NCI-H2029 treated with DMSO at 0.1 percent for 48 hours (cell line): Measurements from ENCODE around the gene LRRC74A.

Experiments
- DNase-seq: peaks from one replicate; lab custom pipeline; 2025; lab: John Stamatoyannopoulos, UW

Gene LRRC74A

DNA sequence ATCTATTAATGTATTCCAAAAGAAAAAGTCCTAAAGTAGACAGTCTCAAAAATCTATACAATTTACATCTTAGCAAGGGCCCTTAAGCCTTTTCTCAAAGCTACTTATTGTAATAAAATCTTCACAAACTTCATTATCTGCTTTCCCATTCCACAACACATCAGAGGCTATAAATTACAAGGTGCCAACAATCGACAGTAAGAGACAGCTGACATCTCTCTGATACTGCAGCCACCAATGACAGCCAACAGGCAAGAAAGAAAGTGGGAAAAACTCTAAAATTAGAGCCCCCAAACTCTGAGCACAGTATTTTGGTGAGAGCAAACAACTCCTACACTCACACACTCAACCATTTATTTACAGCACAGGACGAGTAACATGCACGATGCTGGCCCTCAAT is 15.7 kb upstream of the LRRC74A start:
- DNase-seq, result no peak

DNA sequence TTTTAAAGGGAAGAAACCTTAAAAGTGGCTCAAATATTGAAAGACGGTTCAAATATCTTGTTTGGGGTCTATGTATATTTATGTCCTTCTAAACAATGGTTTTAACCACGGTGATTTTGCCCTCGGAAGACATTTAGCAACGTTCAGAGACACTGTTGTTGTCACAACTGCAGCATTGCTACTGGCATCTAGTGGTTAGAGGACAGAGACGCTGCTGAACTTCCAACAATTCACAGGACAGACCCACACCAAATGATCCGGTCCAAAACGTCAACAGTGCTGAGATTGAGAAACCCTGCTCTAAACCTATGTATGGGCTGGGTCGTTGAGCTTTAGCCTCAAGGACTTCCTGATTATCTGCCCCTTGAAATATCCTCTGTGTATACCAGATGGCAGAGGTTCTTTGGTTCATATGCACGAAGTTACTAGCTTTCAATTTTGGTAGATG is 15.2 kb upstream of the LRRC74A start:
- DNase-seq, result no peak

DNA sequence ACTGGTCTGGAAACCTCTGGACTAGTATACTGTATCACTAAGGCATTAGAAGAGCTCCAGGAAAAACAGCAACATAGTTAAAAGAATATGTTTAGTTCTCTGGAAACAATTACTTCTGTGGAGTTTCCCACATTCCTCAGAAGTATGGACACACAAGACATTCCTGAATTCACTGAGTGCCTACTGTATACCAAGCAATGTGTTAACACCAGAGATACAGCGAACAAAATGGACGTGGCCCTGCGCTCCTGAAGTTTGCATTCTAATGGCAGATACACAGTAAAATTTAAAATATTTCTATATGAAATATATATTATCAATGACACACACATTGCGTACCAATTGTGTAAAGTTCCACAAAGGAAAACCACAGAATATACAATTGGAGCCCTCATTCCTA is 14.6 kb upstream of the LRRC74A start:
- DNase-seq, result no peak

DNA sequence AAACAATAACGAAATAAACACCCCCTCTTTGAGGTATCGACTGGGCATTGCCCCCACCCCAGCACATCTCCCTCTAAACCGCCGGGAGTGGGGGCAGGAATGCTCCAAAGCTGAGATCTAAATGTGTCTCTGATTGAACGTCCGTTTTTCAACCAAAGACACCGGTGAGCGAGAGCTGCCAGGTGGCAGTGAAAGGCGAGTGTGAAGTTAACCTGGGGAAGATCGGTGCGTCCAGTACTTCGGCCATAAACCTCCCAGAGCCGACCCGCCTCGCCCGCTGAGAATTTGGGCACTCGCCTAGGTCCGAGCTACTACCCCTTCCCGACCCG is 14.2 kb upstream of the LRRC74A start:
- DNase-seq, result no peak

DNA sequence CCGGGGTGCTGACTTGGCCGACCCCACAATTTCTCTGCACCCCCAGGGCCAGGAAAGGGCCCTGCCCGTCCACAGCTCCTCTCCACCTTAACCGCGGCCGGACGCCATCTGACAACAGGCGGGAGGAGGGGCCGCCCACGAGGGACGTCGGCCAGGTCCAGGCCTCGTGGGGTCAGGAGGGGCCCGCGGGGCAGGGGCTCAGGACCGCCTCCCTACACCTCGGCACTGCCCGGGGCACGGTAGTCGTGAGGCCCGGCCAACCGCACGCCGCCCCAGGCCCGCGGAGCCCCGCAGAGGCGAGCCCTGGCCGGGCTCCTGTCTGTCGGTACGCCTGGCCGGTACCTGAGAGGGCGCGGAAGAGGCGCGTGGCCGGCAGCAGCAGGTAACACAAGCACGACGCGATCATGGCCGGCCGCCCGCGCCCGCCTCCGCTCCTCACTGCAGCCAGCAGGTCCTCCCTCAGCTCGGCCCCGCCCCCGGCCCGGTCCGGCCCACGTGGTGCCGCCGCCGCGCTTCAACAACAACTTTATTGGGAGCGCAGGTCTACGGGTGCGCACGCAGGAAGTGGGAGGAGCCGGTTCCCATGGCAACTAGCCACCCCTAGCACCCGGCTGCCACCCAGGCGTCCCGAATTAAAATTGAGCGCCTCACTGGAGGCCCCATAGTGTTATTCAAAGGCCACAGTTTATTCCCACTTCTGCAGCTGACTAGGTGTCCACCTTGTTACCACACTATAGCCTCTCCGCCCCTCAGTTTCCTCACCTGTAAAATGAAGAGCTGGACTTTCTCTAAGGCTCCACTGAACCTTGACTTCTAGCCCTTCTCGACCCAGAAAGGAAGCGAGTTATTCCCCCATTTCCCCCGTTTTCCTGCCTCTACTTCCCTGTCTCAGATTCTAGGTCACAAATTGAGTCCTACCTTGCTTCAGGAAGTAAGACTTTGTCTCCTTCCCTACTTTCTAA is 13.5 kb upstream of the LRRC74A start, which contains the start of gene ANGEL1:
TSS of gene ANGEL1 (minus strand) at position 461 of the 962 bp plus-strand sequence. CDS start at position 406, 55 bp downstream.
- DNase-seq, result peak; percentile 18

DNA sequence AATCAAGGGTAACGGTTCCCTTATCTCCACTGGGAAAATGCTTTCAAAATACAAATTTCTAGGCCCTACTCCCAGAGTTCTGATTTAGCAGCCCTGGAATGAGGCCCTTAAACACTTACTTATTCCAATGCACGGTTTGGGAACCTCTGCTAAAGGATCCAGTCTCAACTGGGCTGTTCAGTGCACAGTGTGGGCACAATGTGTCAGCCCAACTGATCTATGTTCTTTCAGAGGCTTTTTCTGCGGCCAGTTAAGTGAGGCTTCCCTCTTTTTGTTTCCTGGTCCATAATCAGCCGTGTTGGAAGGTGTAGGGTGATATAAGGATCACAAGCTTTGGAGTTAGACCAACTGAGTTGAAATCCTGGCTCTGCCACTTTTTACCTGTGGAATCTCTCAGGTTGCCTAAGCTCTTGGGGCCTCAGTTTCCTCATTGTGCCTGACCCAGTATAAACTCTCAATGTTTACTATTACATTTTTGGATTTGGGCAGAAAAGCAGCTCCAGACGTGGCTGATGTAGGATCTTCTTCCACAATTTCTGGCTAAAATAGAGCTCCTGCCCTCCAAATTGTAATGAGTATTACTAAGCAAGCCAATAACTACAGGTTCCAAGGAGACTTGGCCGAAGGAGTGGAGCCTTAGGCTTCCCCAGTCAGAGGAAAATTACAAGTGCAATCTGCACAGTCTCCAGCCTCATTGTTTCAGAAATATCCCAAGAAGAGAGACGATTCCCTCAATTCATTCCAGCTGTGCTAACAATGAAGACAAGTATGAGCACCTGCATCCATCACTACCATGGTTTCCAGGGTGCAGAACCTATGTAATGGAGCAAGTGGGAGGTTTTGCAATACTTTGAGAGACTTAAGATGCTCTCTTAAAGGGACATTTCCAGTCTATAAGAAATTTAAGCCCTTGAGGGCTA is 11.2 kb upstream of the LRRC74A start:
- no peak for DNase-seq

DNA sequence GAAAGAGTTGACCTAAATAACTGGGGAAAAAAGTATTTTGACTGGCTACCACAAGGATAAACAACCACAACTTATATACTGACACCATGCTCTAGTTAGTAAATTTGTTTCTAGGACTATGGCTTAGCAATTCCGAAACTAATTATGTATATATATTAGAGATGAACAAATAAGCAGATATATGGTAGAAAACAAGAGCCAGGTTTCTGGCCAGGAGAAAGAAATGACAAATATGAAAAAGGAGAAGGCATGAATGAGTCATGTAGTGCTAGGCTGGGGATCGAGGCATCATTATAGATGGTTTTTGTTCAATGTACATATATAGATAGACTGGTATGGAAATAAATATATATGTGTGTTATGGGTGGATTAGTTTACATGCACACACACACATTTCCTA is 5.5 kb upstream of the LRRC74A start:
- DNase-seq, result no peak

DNA sequence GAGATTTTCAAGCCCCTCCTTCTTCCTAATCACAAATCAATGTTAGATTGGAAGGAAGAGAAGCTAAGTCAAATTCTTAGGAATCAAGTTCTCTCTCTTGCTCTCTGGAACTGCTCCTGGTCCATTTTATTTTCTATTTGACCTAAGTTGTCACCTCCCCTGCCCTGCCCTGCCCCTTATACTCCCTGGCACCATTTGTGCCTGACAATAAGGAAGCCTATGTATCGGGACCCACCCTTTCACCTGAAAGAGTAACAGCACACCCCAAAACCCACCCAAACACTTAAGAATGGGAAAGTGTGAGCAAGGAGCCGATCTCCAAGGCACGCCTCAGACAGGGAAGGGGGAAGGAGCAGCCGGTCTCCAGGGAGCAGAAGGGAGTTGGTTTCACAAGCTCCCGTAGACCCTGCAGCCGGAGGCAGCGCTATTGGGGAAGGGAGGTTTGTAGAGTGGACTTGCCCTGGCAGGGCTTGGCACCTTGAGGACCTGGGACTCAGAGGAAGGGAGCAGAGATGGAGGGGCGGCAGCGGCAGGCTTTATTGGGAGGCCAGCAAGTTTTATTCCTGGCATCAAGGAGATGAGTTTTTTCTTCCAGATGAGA is 1.6 kb downstream of the LRRC74A start:
- no peak for DNase-seq

DNA sequence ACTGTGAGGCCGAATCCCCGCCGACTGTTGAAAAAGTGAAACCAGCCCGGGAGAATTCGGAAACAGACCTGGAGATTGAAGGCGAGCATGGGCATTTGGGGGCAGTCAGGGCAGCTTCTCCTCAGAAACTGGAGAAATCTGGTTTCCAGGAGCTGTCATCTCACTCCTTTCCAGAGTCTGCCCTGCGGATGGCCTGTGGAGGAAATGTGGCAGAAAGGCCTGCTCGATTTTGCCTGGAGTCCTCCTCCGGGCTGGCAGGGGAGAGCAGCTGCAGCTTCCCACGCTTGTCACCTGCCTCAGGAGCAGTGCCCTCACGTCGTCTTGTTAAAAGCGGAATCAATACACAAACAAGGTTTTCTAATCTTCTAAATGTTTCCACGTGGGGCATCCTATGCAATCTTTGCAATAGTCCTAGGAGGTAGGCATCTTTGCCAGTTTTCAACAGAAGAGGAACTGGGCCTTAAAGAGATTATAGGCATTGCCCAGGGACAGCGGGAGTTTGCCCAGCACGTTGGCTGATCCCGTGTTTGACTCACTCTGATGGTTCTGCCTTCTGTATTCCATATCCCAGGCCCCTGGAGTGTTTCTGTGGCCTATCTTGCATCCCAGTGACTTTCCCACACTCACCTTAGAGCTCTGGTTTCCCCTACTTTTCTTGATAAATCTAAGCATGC is 2.3 kb downstream of the LRRC74A start:
- no peak for DNase-seq

DNA sequence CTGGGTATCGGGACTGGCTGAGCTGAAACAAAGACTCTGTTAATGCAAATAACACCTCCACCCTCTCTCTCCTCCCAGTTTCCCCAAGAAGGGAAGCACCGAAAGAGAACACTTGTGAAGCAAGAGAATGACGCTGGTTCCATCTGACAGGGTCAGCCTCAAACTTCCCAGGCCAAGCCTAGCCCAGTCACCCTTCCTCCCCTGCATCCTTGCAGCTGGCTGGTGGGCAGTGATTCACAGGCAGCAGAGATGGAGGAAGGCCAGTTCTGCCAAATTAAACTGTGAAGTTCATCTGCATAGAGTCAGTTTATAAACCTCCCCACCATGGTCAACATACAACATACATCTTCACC is 2.8 kb downstream of the LRRC74A start:
- DNase-seq, result no peak

DNA sequence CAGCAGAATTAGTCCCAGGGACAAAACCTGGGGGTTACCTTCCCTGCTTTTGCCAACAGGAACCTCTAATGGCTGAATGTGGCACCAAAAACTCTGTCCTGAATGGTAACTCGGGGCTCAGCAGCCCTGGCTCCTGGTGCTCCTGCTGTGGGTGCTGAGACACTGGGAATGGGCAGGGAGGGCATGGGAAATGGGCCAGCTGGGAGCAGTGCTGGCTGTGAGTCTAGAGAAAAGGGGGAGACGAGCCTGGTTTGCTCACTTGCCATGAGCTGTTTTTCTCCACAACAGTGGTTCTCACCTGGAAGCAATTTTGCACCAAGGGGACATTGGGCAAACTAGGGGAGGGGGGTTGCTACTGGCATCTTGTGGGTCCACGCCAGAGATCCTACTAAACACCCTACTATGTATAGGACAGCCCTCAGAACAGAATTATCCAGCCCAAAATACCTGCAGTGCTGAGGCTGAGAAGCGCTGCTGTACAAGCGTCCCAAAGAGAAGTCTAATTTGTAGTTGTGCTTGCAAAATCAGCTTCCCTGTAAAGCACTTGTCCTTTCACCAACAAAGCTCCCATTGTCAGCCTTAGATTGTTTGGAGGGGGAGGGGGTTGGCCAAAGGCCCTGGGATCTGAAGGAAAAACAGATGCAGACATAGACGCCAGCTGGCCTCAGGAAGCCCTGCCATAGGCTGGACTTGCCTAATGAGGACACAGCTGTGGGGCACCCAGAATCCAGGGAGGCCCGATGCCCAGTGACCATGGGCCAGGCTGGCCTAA is 3.6 kb downstream of the LRRC74A start:
- no peak for DNase-seq

DNA sequence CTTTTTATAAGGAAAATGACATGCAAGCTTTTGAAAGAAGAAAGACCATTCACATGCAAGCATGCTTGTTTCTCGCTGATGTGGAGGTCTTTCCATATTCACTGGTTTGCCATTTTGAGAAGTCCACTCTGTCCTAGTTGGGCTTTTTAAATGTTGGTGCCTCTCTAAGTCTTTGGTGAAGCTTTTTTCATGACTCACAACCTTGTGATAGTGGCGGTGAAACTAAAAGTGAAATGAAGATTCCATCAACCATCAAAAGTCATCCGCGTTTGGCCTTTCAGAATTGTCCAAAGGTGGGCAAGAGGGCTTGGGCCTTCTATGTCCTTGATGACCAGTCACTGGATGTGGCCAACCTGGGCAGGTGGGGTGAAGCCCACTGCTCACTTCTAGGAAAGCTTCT is 4.3 kb downstream of the LRRC74A start:
- no peak for DNase-seq

DNA sequence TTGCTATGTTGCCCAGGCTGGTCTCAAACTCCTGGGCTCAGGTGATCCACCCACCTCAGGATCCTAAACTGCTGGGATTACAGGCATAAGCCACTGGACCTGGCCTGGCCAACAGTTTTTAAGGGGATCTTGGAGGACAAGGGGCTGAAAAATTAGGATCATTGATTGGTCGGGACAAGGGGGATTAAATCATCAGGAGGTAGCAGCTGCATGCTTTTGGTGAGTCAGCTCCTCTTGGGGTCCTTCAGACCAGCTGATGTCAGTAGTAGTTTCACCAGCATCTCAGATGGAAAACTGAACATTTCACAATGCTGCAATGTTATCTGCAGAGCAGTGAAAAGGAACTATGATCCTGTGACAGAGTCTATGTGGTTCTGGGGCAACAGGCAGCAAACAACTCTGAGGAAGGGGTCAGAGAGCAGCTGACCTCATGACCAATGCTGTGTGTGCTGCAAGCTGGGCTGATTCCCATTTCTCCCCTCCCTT is 6.3 kb downstream of the LRRC74A start:
- DNase-seq, result no peak

DNA sequence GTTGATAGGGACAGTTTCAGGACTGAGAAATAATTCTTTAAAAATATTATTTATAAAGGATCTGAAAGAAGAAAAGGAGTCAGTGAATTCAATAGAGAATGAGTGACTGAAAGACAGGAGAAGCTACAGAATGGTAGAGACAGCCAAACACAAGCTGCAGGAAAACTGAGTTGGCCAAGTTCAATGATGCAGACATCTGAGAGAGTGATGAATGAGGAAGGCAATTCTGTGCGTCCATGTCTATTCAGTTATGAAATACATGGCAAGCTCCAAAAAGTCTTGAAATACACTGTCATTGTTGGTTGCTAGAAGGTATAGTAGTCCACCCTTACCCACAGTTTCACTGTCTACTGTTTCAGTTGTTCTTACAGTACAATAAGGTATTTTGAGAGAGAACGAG is 6.8 kb downstream of the LRRC74A start:
- DNase-seq, result no peak

DNA sequence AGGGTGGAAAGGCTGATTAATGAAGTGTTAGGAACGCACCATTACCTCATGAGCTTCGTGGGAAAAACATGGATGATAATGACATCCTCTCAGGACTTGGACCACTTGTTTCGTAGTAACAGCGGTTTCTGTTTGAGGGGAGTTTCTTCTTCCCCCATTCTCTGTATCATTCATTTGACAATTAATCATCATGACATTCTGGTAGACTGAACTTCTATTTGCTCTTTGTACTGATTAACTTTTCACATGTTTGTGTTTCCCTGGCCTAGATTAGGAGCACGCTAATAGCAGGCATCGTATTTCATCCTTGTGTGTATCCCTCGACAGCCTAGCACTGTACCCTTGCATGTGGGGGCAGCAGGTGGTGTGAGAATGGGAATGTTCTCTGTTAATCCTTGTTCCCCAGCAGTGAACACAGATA is 8.0 kb downstream of the LRRC74A start:
- DNase-seq, result no peak

DNA sequence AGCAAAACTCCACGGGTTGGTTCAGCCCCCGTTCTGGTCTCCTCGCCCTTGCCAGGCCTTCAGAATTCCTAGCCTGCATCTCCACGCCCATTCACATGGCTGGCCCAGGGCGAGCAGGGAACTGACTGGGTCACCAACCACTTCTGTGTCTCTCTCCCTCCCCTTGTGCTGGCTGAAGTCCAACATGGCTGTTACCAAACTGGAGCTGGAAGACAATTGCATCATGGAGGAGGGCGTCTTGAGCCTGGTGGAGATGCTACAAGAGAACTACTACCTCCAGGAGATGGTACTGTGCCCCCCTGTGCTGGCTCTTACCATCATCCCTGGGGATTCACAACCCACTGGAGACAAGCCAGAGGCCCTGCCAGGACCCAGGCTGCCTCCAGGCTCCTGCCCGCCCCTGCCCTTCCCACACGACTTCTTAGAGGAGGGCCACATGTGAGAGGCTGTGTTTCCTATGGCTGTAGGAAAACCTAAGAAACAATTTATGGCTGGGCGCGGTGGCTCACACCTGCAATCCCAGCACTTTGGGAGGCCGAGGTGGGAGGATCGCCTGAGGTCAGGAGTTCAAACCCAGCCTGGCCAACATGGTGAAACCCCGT is 9.9 kb downstream of the LRRC74A start:
- no peak for DNase-seq

DNA sequence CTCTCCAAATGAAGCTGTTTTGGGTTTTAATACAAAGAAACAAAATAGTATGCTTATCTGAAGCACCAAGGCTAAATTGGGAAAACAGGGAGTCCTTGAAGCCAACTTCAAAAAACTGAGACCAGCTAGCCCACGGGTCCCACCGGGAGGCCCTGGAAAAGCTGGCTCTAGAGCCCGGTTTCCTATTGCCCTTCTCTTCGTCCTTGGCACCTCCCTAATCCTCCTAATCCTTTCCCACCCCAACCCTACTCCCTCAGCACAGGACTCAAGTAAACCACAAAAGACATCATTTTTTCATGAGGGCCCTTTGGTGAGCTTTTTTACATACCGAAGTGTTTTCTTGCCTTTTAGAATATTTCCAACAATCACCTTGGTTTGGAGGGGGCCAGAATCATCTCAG is 11.3 kb downstream of the LRRC74A start:
- no peak for DNase-seq

DNA sequence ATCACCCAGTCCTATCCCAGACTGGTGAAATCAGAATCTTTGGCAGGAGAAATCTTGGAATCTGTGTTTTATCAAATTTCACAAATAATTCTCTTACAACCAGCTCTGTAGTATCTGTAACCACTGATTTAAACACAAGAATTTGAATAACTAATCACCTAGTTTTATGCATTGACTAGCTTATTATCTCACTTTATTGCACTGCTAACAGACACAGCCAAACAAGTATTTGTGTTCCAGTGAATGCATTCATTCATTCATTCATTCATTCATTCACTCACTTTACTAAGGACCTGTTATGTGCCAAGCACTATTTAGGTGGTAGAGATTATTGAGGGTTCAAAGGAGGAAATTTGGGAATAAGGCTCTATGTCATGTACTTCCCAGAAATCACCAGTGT is 16.2 kb downstream of the LRRC74A start:
- no peak for DNase-seq

DNA sequence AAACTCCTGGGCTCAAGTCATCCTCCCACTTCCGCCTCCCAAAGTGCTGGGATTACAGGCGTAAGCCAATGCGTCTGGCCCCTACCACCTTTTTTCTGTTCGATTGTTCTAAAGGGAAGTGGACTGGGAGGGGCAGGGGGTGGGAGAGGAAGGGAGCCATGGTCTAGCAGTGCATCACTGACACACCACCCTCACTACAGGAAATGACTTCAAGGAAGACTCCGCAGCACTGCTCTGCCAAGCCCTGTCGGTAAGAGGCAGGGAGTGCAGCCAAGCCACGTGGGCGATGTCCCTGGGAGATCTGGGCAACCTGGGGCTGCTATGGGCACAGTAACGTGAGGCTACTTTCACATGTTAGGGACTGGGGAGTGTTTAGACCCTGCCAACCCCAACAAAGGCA is 18.0 kb downstream of the LRRC74A start:
- DNase-seq, result peak; percentile 0

DNA sequence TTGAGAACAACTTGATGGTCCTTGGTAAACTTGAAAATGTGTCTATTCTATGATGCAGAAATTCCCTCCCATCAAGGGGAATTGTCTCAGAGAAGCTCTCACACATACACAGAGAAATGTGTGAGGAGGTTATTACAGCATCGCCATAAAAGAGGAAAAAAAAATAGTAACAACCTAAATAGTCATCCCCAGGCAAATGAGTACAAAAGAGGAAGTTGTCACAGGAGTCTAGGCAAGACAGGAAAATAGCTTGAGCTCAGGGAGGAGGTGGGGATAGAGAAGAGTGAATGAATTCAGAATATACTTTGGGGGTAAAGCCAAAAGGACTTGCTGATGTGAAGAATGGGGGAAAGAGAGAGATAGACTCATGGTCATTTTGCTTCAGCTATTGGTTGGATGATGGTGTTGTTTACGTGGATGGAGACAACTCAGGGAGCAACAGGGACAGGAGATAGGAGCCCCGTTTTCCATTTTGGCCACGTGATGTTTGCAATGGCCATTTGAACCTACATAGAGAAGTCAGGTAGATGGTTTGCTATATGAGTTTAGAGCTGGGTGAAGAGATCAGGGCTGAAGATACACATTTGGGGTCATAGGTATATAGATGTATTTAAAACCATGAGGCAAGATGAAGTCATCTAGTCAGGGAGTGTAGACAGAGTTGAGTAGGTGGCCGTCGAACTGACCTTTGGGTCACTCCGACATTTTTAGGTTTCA is 20.3 kb downstream of the LRRC74A start:
- no peak for DNase-seq
